Psoas muscle (tissue), 8 donors: ENCODE measurements around the gene KCNK1. TPM values are rescaled to one million over a fixed set of nuclear protein-coding genes. Genes with fewer than 3 reads are reported as not detected.
"Not testable (repeated sequence)": the region's sequence is repeated elsewhere in the genome, so short reads cannot be mapped to it uniquely, and the experiment has no call there.

Experiments used
- ATAC-seq, 4 donors: fragments of 200-7000 bp; cut with Tn5 transposase; one replicate each; pipeline ENCODE4 v1.9.1; 2020; ENCODE audit warnings: moderate library complexity in 3 of 4, mild to moderate bottlenecking in 2 of 4
- DNase-seq, 2 donors: peaks; one replicate each; pipeline ENCODE4 v3.0.0-alpha.2; 2020
- H3K27ac ChIP-seq: fragments of 200-600 bp; one replicate; pipeline ENCODE4 v1.8.0; 2022
- H3K27me3 ChIP-seq, 3 donors: fragments of 200-600 bp in 1 of 3; one replicate each; pipeline versions ENCODE4 v1.6.1 to v1.8.0; 2013 to 2022; ENCODE audit warnings: low read length in 2 of 3, mild to moderate bottlenecking in 2 of 3, moderate library complexity in 1 of 3; ENCODE audit not compliant: insufficient read depth in 3 of 3
- H3K36me3 ChIP-seq, 2 donors: fragments of 200-600 bp in 1 of 2; one replicate each; pipeline versions ENCODE4 v1.6.1 to v1.8.0; 2013 to 2022; ENCODE audit warnings: low read depth in 1 of 2, mild to moderate bottlenecking in 1 of 2, moderate library complexity in 1 of 2; ENCODE audit not compliant: insufficient read depth in 1 of 2
- H3K4me1 ChIP-seq: fragments of 200-600 bp; one replicate; pipeline ENCODE4 v1.8.0; 2022
- H3K4me3 ChIP-seq: fragments of 200-600 bp; one replicate; pipeline ENCODE4 v1.8.0; 2022; ENCODE audit warnings: mild to moderate bottlenecking
- H3K9me3 ChIP-seq: fragments of 200-600 bp; one replicate; pipeline ENCODE4 v1.8.0; 2022
- CTCF ChIP-seq: fragments of 200-600 bp; IDR thresholded peaks from one replicate; pipeline ENCODE4 v1.8.0; 2022; ENCODE audit warnings: antibody characterized with exemption
- WGBS, 3 donors: extraction: QIAGEN DNeasy Blood & Tissue Kit; methylation state at CpG; one replicate each; pipeline versions ENCODE4 v1.1.6 to v1.1.7; 2013; 5-methylcytosine and 5-hydroxymethylcytosine counted together
- intact Hi-C, 2 donors: fragments of 100-400 bp; cut with DNase I; formaldehyde crosslinking; loops; one replicate each; pipeline versions ENCODE4 v1.11.0 to v1.14.2; 2022
- polyA plus RNA-seq, 3 donors: library from polyadenylated mRNA; stranded (reverse); fragments of 200-250 nt; gene quantifications; one replicate each; pipeline ENCODE4 v1.2.3, GENCODE V29; 2013
- total RNA-seq, 4 donors: library from RNA; stranded (reverse); fragmentation: NEBNext Ultra II Directional in 2 of 4; extraction: Animal tissue kit (Norgen Biotek cat#: 25700) in 2 of 4; gene quantifications; one replicate each; pipeline versions ENCODE4 v1.2.1 to v1.2.4, GENCODE V29; 2021 to 2023
- donor health status: healthy with polysubstance abuse.
- donor health status: DM: no; HTN: no; CAD: no; lungs with moderate emphysema.
- donor health status: Bipolar disorder and iron deficiency.
- donor health status: healthy.
- donor health status: DM: yes; HTN: yes; CAD: no.
- donor health status: DM: no; HTN: no; CAD: no.
- donor health status: DM: no; HTN: no; CAD: no.
- donor health status: DM: yes; HTN: yes; CAD: no.

KCNK1 gene
- total and polyA plus RNA-seq, 7 donors: 0.14 to 0.38 (median 0.19) TPM; not detected in 1

GRCh38 chr1:233668146-233668724 is 54.3 kb downstream of the KCNK1 start:
- Histone ChIP-seq H3K4me3 (no peak overlapping the region), H3K9me3 (no peaks in the 10 kb centered on the region), H3K27me3 (no peaks in the 10 kb centered on the region), H3K4me1 (no peaks in the 10 kb centered on the region), H3K36me3 (no peaks in the 10 kb centered on the region), H3K27ac (no peak overlapping the region)
- ATAC-seq (no peak), DNase-seq (no peak)
- intact Hi-C loops: no loop called here
- 44 to 49% (median 45%) methylated on average over 8 of the region's 8 CpGs for WGBS, 3 donors
- no peak for TF ChIP-seq CTCF

GRCh38 chr1:233668725-233669294 is 54.9 kb downstream of the KCNK1 start:
- ATAC-seq (no peak), DNase-seq (no peak)
- WGBS, 3 donors: 72 to 78% (median 73%) methylated on average over 7 of the region's 7 CpGs
- Histone ChIP-seq H3K9me3 (no peaks in the 10 kb centered on the region), H3K4me3 (no peak overlapping the region), H3K27me3 (no peaks in the 10 kb centered on the region), H3K36me3 (no peaks in the 10 kb centered on the region), H3K27ac (no peak overlapping the region), H3K4me1 (no peaks in the 10 kb centered on the region)
- no peak for TF ChIP-seq CTCF
- intact Hi-C loops: no loop called here

GRCh38 chr1:233670363-233670762 is 56.5 kb downstream of the KCNK1 start:
- H3K9me3 ChIP-seq, H3K36me3 ChIP-seq, ATAC-seq, H3K27me3 ChIP-seq, DNase-seq, H3K4me1 ChIP-seq, H3K27ac ChIP-seq, H3K4me3 ChIP-seq, intact Hi-C loops: not testable (repeated sequence)
- 89 to 90% (median 90%) methylated on average over 2 of the region's 2 CpGs for WGBS, 3 donors

- Histone ChIP-seq H3K9me3 (no peaks in the 10 kb centered on the region), H3K36me3 (no peaks in the 10 kb centered on the region), H3K27me3 (no peaks in the 10 kb centered on the region), H3K27ac (no peak overlapping the region), H3K4me3 (no peak overlapping the region), H3K4me1 (no peaks in the 10 kb centered on the region)
- 76 to 78% (median 76%) methylated on average over 5 of the region's 5 CpGs for WGBS, 3 donors
- ATAC-seq (no peak), DNase-seq (no peak)
- no peak for TF ChIP-seq CTCF
- intact Hi-C loops: no loop called here
Observed at GRCh38 chr1:233671286-233671685, 57.4 kb downstream of the KCNK1 start.

- Histone ChIP-seq H3K36me3 (no peaks in the 10 kb centered on the region), H3K4me1 (no peaks in the 10 kb centered on the region), H3K27ac (no peak overlapping the region), H3K4me3 (no peak overlapping the region), H3K9me3 (no peaks in the 10 kb centered on the region), H3K27me3 (no peaks in the 10 kb centered on the region)
- WGBS, 3 donors: 87 to 95% (median 89%) methylated on average over 6 of the region's 6 CpGs
- no peak for DNase-seq
- intact Hi-C loops: no loop called here
- TF ChIP-seq CTCF: no peak
- no peak for ATAC-seq
Observed at GRCh38 chr1:233672732-233673131, 58.8 kb downstream of the KCNK1 start.
